Testis (tissue), 2 donors: Measurements from ENCODE around the gene LRRC3.

ENCODE experiments used
- CTCF ChIP-seq, 3 experiments: fragments of 450-650 bp in 2 of 3; fragments of 200-600 bp in 1 of 3; sonication (generic) in 1 of 3; IDR thresholded peaks; one replicate each; pipeline ENCODE4 v1.5.1; 2016 to 2019; ENCODE audit warnings: antibody characterized with exemption in 3 of 3, mild to moderate bottlenecking in 2 of 3, moderate library complexity in 1 of 3
- POLR2A ChIP-seq: fragments of 450-650 bp; IDR thresholded peaks from one replicate; pipeline ENCODE4 v1.6.1; 2017; ENCODE audit warnings: antibody characterized with exemption, mild to moderate bottlenecking, moderate library complexity

DNA sequence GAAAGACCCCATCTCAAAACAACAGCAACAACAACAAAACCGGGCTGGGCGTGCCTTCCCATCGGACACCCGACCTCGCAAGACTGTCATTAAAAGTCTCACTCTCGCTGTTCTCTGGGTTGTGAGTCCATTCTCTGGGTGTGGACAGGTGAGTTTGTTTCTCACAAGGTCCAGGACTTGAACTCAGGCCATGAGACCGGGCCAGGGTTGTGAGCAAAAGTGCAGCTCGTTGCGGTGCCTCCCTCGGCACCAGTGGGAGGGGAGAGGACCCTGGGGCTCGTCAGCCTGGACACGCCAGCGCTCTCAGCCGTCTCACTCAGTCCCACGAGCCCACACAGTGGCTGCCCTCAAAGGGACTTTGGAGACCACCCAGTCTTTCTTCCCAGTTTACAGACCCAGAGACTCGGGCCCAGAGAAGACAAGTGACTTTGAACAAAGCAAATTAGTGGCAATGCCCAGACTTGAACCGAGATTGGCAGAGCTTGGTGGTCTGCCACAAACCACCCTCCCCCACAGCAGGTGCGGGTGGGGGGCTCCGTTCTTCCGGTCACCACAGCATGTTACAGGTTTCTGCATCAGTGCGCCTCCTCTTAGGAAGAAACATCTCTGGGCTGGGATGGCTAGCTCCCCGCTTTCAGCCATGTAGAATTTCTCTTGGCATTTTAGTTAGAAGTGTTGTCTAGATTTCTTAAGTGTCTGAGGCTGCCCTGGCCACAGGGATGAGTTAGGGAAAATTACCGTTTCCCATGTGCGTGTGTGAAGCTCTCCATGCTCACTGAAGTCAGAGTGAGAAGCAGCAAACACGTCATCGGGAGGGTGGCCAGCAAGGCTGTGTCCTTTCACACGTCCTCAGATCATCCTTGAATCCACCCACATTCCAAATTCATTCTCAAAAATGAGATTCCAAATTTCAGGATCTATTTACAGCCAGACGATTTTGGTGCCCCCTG is 28.3 kb downstream of the LRRC3 start:
- TF ChIP-seq CTCF (IDR thresholded peaks at IDR 0.05) (no peak), POLR2A (no peak)
